Renal pelvis (tissue), 4 donors: ENCODE measurements around the gene TMEM63C. TPM values are rescaled to one million over a fixed set of nuclear protein-coding genes. Genes with fewer than 3 reads are reported as not detected.

Source experiments
- DNase-seq: peaks from one replicate; pipeline ENCODE4 v3.0.0-alpha.2; 2013
- polyA plus RNA-seq, 3 donors: library from polyadenylated mRNA; unstranded; fragments of 120-200 nt; gene quantifications; one replicate each; pipeline ENCODE4 v1.2.1, GENCODE V29; 2013; ENCODE audit not compliant: insufficient read length in 3 of 3

The TMEM63C gene
- polyA plus RNA-seq, 3 donors, result 2.2 to 2.6 (median 2.4) TPM

- no peak for DNase-seq
Measured at GRCh38 chr14:77253333-77254190, 72.0 kb downstream of the TMEM63C start.

- DNase-seq, result no peak
Measured at GRCh38 chr14:77256694-77257093, 75.1 kb downstream of the TMEM63C start.

- no peak for DNase-seq
Measured at GRCh38 chr14:77257700-77258099, 76.1 kb downstream of the TMEM63C start.

- DNase-seq, result no peak
Measured at GRCh38 chr14:77258566-77258965, 77.0 kb downstream of the TMEM63C start.

GRCh38 chr14:77259025-77259715 lies 77.6 kb downstream of the TMEM63C start:
- DNase-seq, result no peak

GRCh38 chr14:77260199-77260598 lies 78.6 kb downstream of the TMEM63C start:
- no peak for DNase-seq

- no peak for DNase-seq
Measured at GRCh38 chr14:77260631-77261030, 79.0 kb downstream of the TMEM63C start.

GRCh38 chr14:77264466-77265186 lies 83.0 kb downstream of the TMEM63C start:
- no peak for DNase-seq

GRCh38 chr14:77265187-77265515 lies 83.6 kb downstream of the TMEM63C start:
- DNase-seq, result no peak

GRCh38 chr14:77265561-77266335 lies 84.2 kb downstream of the TMEM63C start:
- DNase-seq, result no peak

- DNase-seq, result no peak
Measured at GRCh38 chr14:77266336-77266735, 84.7 kb downstream of the TMEM63C start.

GRCh38 chr14:77267937-77268699 lies 86.5 kb downstream of the TMEM63C start:
- DNase-seq, result no peak

GRCh38 chr14:77268989-77269600 lies 87.5 kb downstream of the TMEM63C start:
- DNase-seq, result peak; percentile 1

GRCh38 chr14:77270361-77271112 lies 88.9 kb downstream of the TMEM63C start:
- peak; percentile 1 for DNase-seq

GRCh38 chr14:77271113-77271710 lies 89.6 kb downstream of the TMEM63C start, which contains the start of gene NGB:
Gene NGB, minus strand, starts transcription at chr14:77271206. Its CDS starts 269 bp downstream, at chr14:77270937.
- DNase-seq, result no peak

- no peak for DNase-seq
Measured at GRCh38 chr14:77272261-77272660, 90.7 kb downstream of the TMEM63C start.

- no peak for DNase-seq
Measured at GRCh38 chr14:77273796-77274195, 92.2 kb downstream of the TMEM63C start.

GRCh38 chr14:77275041-77275580 lies 93.5 kb downstream of the TMEM63C start:
- no peak for DNase-seq

GRCh38 chr14:77275601-77276017 lies 94.0 kb downstream of the TMEM63C start:
- no peak for DNase-seq
